Ishikawa (cell line): ENCODE results near the gene TFIP11.

Experiments
- CREB1 ChIP-seq: IDR thresholded peaks from 2 replicates; pipeline ENCODE4 v1.6.1; 2012; ENCODE audit warnings: low read depth
- EGR1 ChIP-seq: IDR thresholded peaks from 2 replicates; pipeline ENCODE4 v1.6.1; 2012
- EP300 ChIP-seq: IDR thresholded peaks from 2 replicates; pipeline ENCODE4 v1.6.1; 2012; ENCODE audit warnings: borderline replicate concordance
- FOXM1 ChIP-seq: IDR thresholded peaks from 2 replicates; pipeline ENCODE4 v1.6.1; 2012; ENCODE audit warnings: low read depth, borderline replicate concordance
- NFIC ChIP-seq: IDR thresholded peaks from 2 replicates; pipeline ENCODE4 v1.6.1; 2012
- RAD21 ChIP-seq: IDR thresholded peaks from 2 replicates; pipeline ENCODE4 v1.6.1; 2012; ENCODE audit warnings: low read depth
- TAF1 ChIP-seq: IDR thresholded peaks from 2 replicates; pipeline ENCODE4 v1.6.1; 2012; ENCODE audit warnings: low read depth, mild to moderate bottlenecking
- TCF12 ChIP-seq: IDR thresholded peaks from 2 replicates; pipeline ENCODE4 v1.6.1; 2012; ENCODE audit warnings: low read depth
- YY1 ChIP-seq: IDR thresholded peaks from 2 replicates; pipeline ENCODE4 v1.6.1; 2012; ENCODE audit warnings: low read depth
- TF ChIP-seq, protein P1 (sequence below): IDR thresholded peaks from 2 replicates; pipeline ENCODE4 v1.6.1; 2012

DNA sequence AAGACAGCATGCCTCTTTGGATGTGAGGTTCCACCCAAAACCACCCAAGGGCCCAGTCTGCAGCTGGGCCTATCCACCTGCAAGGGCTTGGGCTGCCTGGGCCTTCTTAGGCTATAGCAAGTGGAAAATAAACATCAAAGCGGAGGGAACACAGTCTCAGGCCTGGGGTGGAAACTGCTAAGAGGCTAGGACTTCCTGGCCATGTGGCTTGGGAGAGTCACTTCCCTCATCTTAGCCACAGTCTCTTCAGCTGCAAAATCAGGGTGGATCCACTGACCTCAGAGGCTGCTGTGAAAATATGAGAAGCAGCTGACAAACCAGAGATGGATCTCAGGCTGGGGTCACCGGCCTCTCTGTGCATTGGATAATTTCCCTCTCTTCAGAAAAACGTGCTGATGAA lies 30.6 kb upstream of the TFIP11 start:
- TF ChIP-seq TAF1 (no peak), EGR1 (no peak), TCF12 (no peak), CREB1 (no peak), EP300 (no peak), FOXM1 (no peak), NFIC (no peak), RAD21 (no peak), YY1 (no peak)
- TF ChIP-seq, protein P1, sequence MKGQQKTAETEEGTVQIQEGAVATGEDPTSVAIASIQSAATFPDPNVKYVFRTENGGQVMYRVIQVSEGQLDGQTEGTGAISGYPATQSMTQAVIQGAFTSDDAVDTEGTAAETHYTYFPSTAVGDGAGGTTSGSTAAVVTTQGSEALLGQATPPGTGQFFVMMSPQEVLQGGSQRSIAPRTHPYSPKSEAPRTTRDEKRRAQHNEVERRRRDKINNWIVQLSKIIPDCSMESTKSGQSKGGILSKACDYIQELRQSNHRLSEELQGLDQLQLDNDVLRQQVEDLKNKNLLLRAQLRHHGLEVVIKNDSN: no peak
